ENCODE results near the gene ACER1.

The ACER1 gene

DNA sequence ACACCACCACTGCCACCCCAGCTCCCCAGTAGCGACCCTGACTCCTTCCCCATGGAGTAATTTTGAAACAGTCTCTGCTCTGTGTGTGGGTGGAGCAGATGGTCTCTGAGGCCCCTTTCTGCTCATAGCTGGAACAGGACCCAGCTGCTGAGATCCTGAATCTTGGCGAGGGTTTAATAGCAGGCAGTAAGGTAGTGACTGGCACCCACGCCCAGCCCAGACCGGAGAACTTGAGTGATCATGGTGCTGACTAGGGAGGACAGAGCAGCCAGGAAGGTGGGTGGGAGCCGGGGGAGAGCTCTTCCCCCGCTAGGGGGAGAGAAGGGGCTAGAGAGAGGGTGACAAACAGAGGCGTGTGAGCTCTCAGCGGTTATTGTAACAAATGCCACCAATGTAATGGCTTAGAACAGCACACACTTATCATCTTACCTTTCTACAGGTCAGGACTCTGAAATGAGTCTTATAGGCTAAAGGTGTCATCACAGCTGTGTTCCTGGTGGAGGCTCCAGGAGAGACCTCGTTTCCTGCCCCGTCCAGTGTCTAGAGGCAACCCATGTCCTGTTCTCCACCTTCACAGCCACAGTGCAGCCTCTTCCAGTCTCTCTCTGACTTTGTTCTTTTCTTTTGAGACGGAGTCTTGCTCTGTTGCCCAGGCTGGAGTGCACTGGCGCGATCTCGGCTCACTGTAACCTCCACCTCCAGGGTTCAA, 7.2 kb upstream of the ACER1 start:
- no peak for TF ChIP-seq CTCF (IDR thresholded peaks at IDR 0.05; ENCODE audit: low read length, missing control alignments)
- DNase-seq (ENCODE audit: low read depth): no peak
- no peak overlapping the region for H3K4me3 ChIP-seq (replicated peaks; ENCODE audit: low read depth, low read length)

- no peak for TF ChIP-seq CTCF (IDR thresholded peaks at IDR 0.05; ENCODE audit: low read length, missing control alignments)
- no peak overlapping the region for H3K4me3 ChIP-seq (replicated peaks; ENCODE audit: low read depth, low read length)
- no peak for DNase-seq (ENCODE audit: low read depth)
Observed at GRCh38 chr19:6334490-6335285, 1.3 kb upstream of the ACER1 start.

GRCh38 chr19:6326815-6327214, 6.6 kb downstream of the ACER1 start:
- no peak for DNase-seq (ENCODE audit: low read depth)
- TF ChIP-seq CTCF (IDR thresholded peaks at IDR 0.05; ENCODE audit: low read length, missing control alignments): no peak
- no peak overlapping the region for H3K4me3 ChIP-seq (replicated peaks; ENCODE audit: low read depth, low read length)

- no peak for TF ChIP-seq CTCF (IDR thresholded peaks at IDR 0.05; ENCODE audit: low read length, missing control alignments)
Observed at GRCh38 chr19:6325614-6326013, 7.8 kb downstream of the ACER1 start.

GRCh38 chr19:6324757-6325156, 8.7 kb downstream of the ACER1 start:
- no peak for DNase-seq (ENCODE audit: low read depth)
- TF ChIP-seq CTCF (IDR thresholded peaks at IDR 0.05; ENCODE audit: low read length, missing control alignments): no peak

More at GRCh38 chr19:6325614-6326013, 7.8 kb downstream of the ACER1 start:
- H3K4me3 ChIP-seq (replicated peaks; ENCODE audit: low read depth, low read length): no peak overlapping the region
- no peak for DNase-seq (ENCODE audit: low read depth)

DNA sequence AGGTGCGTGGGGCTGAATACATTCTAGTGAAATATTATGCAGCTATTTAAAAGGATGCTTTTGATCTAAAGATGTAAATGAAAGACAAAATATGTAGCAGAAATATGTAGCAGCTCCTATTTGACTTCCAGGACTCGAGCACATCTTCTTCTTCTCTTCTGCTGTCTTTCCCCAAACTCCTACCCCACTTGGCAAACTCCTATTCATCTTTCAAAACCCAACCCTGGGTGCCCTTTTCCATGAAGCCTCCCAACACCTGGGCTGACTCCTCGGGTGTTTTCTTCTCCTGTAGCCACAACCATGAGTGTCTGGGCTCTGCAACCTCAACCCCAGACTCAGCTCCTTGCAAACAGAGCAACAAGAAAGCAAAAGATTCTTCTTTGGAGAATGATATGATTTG, 11.1 kb downstream of the ACER1 start:
- TF ChIP-seq CTCF (IDR thresholded peaks at IDR 0.05; ENCODE audit: low read length, missing control alignments): no peak
- no peak for DNase-seq (ENCODE audit: low read depth)
- no peak overlapping the region for H3K4me3 ChIP-seq (replicated peaks; ENCODE audit: low read depth, low read length)

More at GRCh38 chr19:6324757-6325156, 8.7 kb downstream of the ACER1 start:
- no peak overlapping the region for H3K4me3 ChIP-seq (replicated peaks; ENCODE audit: low read depth, low read length)

Data from fibroblast of pulmonary artery (primary cell).